ENCODE measurements around the gene CAPN8. TPM values are rescaled to one million over a fixed set of nuclear protein-coding genes. Genes with fewer than 3 reads are reported as not detected.
"Not testable (repeated sequence)": the region's sequence is repeated elsewhere in the genome, so short reads cannot be mapped to it uniquely, and the experiment has no call there.

CAPN8 gene
- total RNA-seq, 2 donors from 2014 or later = 52.6 to 102 TPM

GRCh38 chr1:223519116-223519515 is 146.4 kb downstream of the CAPN8 start:
- DNase-seq = no peak
- intact Hi-C loops (cut with DNase I) = no loop called here
- no peak for TF ChIP-seq CTCF (IDR thresholded peaks at IDR 0.05)
- Histone ChIP-seq H3K4me3 (no peak overlapping the region), H3K4me1 (no peaks in the 10 kb centered on the region), H3K27ac (no peak overlapping the region), H3K9ac (ENCODE audit: low read depth in 2 of 2, low read length in 2 of 2) (no peak overlapping the region), H3K36me3 (no peaks in the 10 kb centered on the region), H3K27me3 (no peaks in the 10 kb centered on the region), H3K9me3 (no peaks in the 10 kb centered on the region)

GRCh38 chr1:223518553-223518952 is 146.9 kb downstream of the CAPN8 start:
- intact Hi-C loops (cut with DNase I); H3K36me3 ChIP-seq; H3K27ac ChIP-seq; DNase-seq; H3K4me3 ChIP-seq; H3K4me1 ChIP-seq; H3K9ac ChIP-seq (ENCODE audit: low read depth in 2 of 2, low read length in 2 of 2); H3K9me3 ChIP-seq; H3K27me3 ChIP-seq: not testable (repeated sequence)

- Histone ChIP-seq H3K9me3 (no peaks in the 10 kb centered on the region), H3K27ac (no peak overlapping the region), H3K27me3 (no peaks in the 10 kb centered on the region), H3K9ac (ENCODE audit: low read depth in 2 of 2, low read length in 2 of 2) (no peak overlapping the region), H3K4me3 (no peak overlapping the region), H3K4me1 (no peaks in the 10 kb centered on the region), H3K36me3 (no peaks in the 10 kb centered on the region)
- intact Hi-C loops (cut with DNase I) = no loop called here
- no peak for TF ChIP-seq CTCF (IDR thresholded peaks at IDR 0.05)
- DNase-seq = no peak
These were observed 149.6 kb downstream of the CAPN8 start for GRCh38 chr1:223515926-223516325.

GRCh38 chr1:223515421-223515820 is 150.1 kb downstream of the CAPN8 start:
- no peak for DNase-seq
- H3K27me3 ChIP-seq = no peaks in the 10 kb centered on the region
- no peak overlapping the region for H3K27ac ChIP-seq
- no peaks in the 10 kb centered on the region for H3K4me1 ChIP-seq
- intact Hi-C loops (cut with DNase I) = no loop called here
- H3K9ac ChIP-seq (ENCODE audit: low read depth in 2 of 2, low read length in 2 of 2) = no peak overlapping the region
- TF ChIP-seq CTCF (IDR thresholded peaks at IDR 0.05) = no peak
- H3K9me3 ChIP-seq = no peaks in the 10 kb centered on the region
- no peaks in the 10 kb centered on the region for H3K36me3 ChIP-seq
- no peak overlapping the region for H3K4me3 ChIP-seq

GRCh38 chr1:223514644-223515043 is 150.9 kb downstream of the CAPN8 start:
- no peak for DNase-seq
- intact Hi-C loops (cut with DNase I) = no loop called here
- Histone ChIP-seq H3K9ac (ENCODE audit: low read depth in 2 of 2, low read length in 2 of 2) (no peak overlapping the region), H3K4me1 (no peaks in the 10 kb centered on the region), H3K36me3 (no peaks in the 10 kb centered on the region), H3K9me3 (no peaks in the 10 kb centered on the region), H3K27ac (no peak overlapping the region), H3K4me3 (no peak overlapping the region), H3K27me3 (no peaks in the 10 kb centered on the region)
- TF ChIP-seq CTCF (IDR thresholded peaks at IDR 0.05) = no peak

GRCh38 chr1:223513309-223513708 is 152.2 kb downstream of the CAPN8 start:
- H3K27me3 ChIP-seq = no peaks in the 10 kb centered on the region
- H3K27ac ChIP-seq = no peak overlapping the region
- no peak for TF ChIP-seq CTCF (IDR thresholded peaks at IDR 0.05)
- no peak for DNase-seq
- H3K4me3 ChIP-seq = no peak overlapping the region
- intact Hi-C loops (cut with DNase I) = no loop called here
- no peaks in the 10 kb centered on the region for H3K9me3 ChIP-seq
- no peak overlapping the region for H3K9ac ChIP-seq (ENCODE audit: low read depth in 2 of 2, low read length in 2 of 2)
- H3K36me3 ChIP-seq = no peaks in the 10 kb centered on the region
- H3K4me1 ChIP-seq = no peaks in the 10 kb centered on the region
